ENCODE measurements around the gene CLIP4. TPM values are rescaled to one million over a fixed set of nuclear protein-coding genes. Genes with fewer than 3 reads are reported as not detected.
A peak's percentile ranks its signal among the peaks of the same experiment; 100 is the strongest.

Gene CLIP4
- total and polyA plus RNA-seq, 10 of the 15 experiments (the other 5 are each of a cell fraction or from before 2014, with no cell fraction given) = 5.5 to 34.9 (median 16.8) TPM

DNA sequence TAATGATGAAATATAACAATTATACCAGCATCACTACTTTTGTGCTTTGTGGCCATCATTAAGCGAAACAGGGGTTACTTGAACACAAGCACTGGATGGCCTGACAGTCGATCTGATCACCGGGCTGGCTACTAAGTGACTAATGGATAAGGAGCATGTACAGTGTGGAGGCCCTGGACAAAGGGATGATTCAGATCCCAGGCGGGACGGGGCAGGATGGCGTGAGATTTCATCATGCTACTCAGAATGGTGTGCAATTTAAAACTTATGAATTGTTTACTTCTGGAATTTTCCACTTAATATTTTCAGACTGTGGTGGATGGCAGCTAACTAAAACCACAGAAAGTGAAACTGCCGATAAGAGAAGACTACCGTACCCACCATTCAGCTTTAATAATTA, 7.0 kb upstream of the CLIP4 start:
- H3K27me3 ChIP-seq (replicated peaks in 1 of 2; ENCODE audit: control insufficient read depth in 2 of 2, insufficient read depth in 2 of 2, low read length in 1 of 2) = no peaks in the 10 kb centered on the region
- FAIRE-seq = no peak
- no peak overlapping the region for H3K4me3 ChIP-seq
- ChIA-PET RAD21 (ENCODE audit: unreplicated experiment) (no interaction called here), POLR2A (interaction anchor here (3.0 kb wide), 1 partner anchor 22 kb away, joined by 9 read pairs; no protein-coding TSS in a partner anchor), CTCF (interaction anchor here (0.6 to 2.1 kb wide), 6 partner anchors 8 to 151 kb away, joined by 3 to 8 read pairs (median 4); no protein-coding TSS in a partner anchor), SMC1A (ENCODE audit: uncharacterized antibody, unreplicated experiment) (interaction anchor here (1.0 to 6.2 kb wide), 7 partner anchors 11 to 74 kb away, joined by 3 to 38 read pairs (median 4); no protein-coding TSS in a partner anchor)
- H3K36me3 ChIP-seq (ENCODE audit: control insufficient read depth in 2 of 2, insufficient read depth in 2 of 2, low read length in 1 of 2) = no peaks in the 10 kb centered on the region
- no peaks in the 10 kb centered on the region for H3K79me2 ChIP-seq (ENCODE audit: control insufficient read depth, insufficient read depth, low read length)
- H3K27ac ChIP-seq (ENCODE audit: control insufficient read depth, insufficient read depth) = no peak overlapping the region; the same call in 1 of the 2 replicates
- no peaks in the 10 kb centered on the region for H3K9me3 ChIP-seq (replicated peaks; ENCODE audit: control insufficient read depth, insufficient read depth, low read length)
- no peaks in the 10 kb centered on the region for H4K20me1 ChIP-seq (ENCODE audit: control insufficient read depth, insufficient read depth)
- in situ Hi-C loops (cut with MboI) = no loop called here
- intact Hi-C loops (cut with micrococcal nuclease; ENCODE audit: unreplicated experiment) = no loop called here
- no peak for TF ChIP-seq SIX5 (IDR thresholded peaks at IDR 0.05; ENCODE audit: low read depth, low read length, severe bottlenecking)
- TF ChIP-seq TBL1XR1 (IDR thresholded peaks at IDR 0.05; ENCODE audit: low read depth, low read length) = no peak
- peak; percentile 49; the same call in 1 of the 2 replicates for TF ChIP-seq RUNX3 (IDR thresholded peaks at IDR 0.05; ENCODE audit: low read length)
- no peak overlapping the region for H3K9ac ChIP-seq (ENCODE audit: control insufficient read depth, insufficient read depth, low read length)
- H2AFZ ChIP-seq (ENCODE audit: control insufficient read depth, low read depth, low read length) = no peak overlapping the region; the same call in 1 of the 2 replicates
- no TSS peak for BruUV-seq (replicated peaks)
- H3K4me2 ChIP-seq (ENCODE audit: control insufficient read depth, insufficient read depth) = 0 out of 2 replicates have a peak overlapping the region, but pooled peaks have one; percentile 2
- ATAC-seq = no peak
- WGBS (ENCODE audit: insufficient coverage, insufficient replicate concordance, low lambda C conversion rate, missing lambda C conversion rate) = 86% methylated on average over 8 of the region's 8 CpGs
- no peak for DNase-seq (ENCODE audit: low read depth, low spot score)
- peaks cover 32% of the 10 kb centered on the region for H3K4me1 ChIP-seq (ENCODE audit: control insufficient read depth, insufficient read depth, low read length)

DNA sequence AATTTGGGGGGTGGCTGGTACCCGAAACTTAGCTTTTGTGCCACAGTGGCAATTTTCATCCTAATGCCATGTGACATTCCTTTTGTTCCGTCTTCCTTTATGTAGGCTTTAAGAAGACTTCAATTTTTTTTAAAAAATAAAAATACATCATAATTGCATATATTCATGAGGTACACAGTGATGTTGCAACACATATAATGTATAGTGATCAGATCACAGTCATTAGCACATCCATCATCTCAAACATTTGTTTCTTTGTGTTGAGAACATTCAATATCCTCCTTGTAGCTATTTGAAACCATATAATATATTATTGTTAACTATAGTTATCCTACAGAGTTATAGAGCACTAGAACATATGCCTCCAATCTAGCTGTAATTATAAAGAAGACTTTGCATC, 6.0 kb upstream of the CLIP4 start:
- intact Hi-C loops (cut with micrococcal nuclease; ENCODE audit: unreplicated experiment) = no loop called here
- H4K20me1 ChIP-seq (ENCODE audit: control insufficient read depth, insufficient read depth) = no peaks in the 10 kb centered on the region
- H3K27ac ChIP-seq (ENCODE audit: control insufficient read depth, insufficient read depth) = peak overlapping the region; percentile 57
- RAD21 ChIA-PET (ENCODE audit: unreplicated experiment) = interaction anchor here (0.9 kb wide), 2 partner anchors 21 to 94 kb away, joined by 3 to 4 read pairs; no protein-coding TSS in a partner anchor
- no peak overlapping the region for H2AFZ ChIP-seq (ENCODE audit: control insufficient read depth, low read depth, low read length)
- SMC1A ChIA-PET (ENCODE audit: uncharacterized antibody, unreplicated experiment) = interaction anchor here (1.0 to 6.2 kb wide), 11 partner anchors 10 to 80 kb away, joined by 3 to 38 read pairs (median 4); no protein-coding TSS in a partner anchor
- no peaks in the 10 kb centered on the region for H3K27me3 ChIP-seq (replicated peaks in 1 of 2; ENCODE audit: control insufficient read depth in 2 of 2, insufficient read depth in 2 of 2, low read length in 1 of 2)
- peaks cover 42% of the 10 kb centered on the region for H3K4me1 ChIP-seq (ENCODE audit: control insufficient read depth, insufficient read depth, low read length)
- DNase-seq (ENCODE audit: low read depth, low spot score) (no peak), FAIRE-seq (no peak), ATAC-seq (peak; percentile 19; the same call in 2 of the 3 replicates)
- H3K36me3 ChIP-seq (ENCODE audit: control insufficient read depth in 2 of 2, insufficient read depth in 2 of 2, low read length in 1 of 2) = no peaks in the 10 kb centered on the region
- BruUV-seq (replicated peaks) = no TSS peak
- H3K4me2 ChIP-seq (ENCODE audit: control insufficient read depth, insufficient read depth) = peak overlapping the region; percentile 86
- POLR2A ChIA-PET = interaction anchor here (0.6 to 3.0 kb wide), 2 partner anchors 21 to 289 kb away, joined by 4 to 9 read pairs; no protein-coding TSS in a partner anchor
- CTCF ChIA-PET = interaction anchor here (0.7 to 2.1 kb wide), 5 partner anchors 9 to 515 kb away, joined by 3 to 8 read pairs (median 4); no protein-coding TSS in a partner anchor
- no peaks in the 10 kb centered on the region for H3K9me3 ChIP-seq (replicated peaks; ENCODE audit: control insufficient read depth, insufficient read depth, low read length)
- H3K79me2 ChIP-seq (ENCODE audit: control insufficient read depth, insufficient read depth, low read length) = no peaks in the 10 kb centered on the region
- in situ Hi-C loops (cut with MboI) = no loop called here
- TF ChIP-seq ESRRA (IDR thresholded peaks at IDR 0.05; ENCODE audit: low read length) = no peak
- no peak for TF ChIP-seq IKZF1 (conservative IDR thresholded peaks at IDR 0.05)
- TF ChIP-seq MTA3 (IDR thresholded peaks at IDR 0.05; ENCODE audit: borderline replicate concordance, low read length) = no peak
- TF ChIP-seq SP1 (IDR thresholded peaks at IDR 0.05; ENCODE audit: low read depth, low read length) = no peak
- H3K9ac ChIP-seq (ENCODE audit: control insufficient read depth, insufficient read depth, low read length) = no peak overlapping the region
- H3K4me3 ChIP-seq = peak overlapping the region; percentile 52; the same call in 1 of the 2 replicates
- 90% methylated on average over 2 of the region's 2 CpGs for WGBS (ENCODE audit: insufficient coverage, insufficient replicate concordance, low lambda C conversion rate, missing lambda C conversion rate)

Measured in GM12878 (cell line).